Stimulated activated CD8-positive, alpha-beta memory T cell treated with anti-CD3 and anti-CD28 coated beads, Interleukin-15, amount 100 ng/mL, for 1 hour (primary cell): ENCODE results near the gene LOC128125822.
A peak's percentile ranks its signal among the peaks of the same experiment; 100 is the strongest.

Source experiments
- DNase-seq: peaks from one replicate; pipeline ENCODE4 v3.0.0-alpha.2; 2020; ENCODE audit warnings: low read depth

Gene LOC128125822

GRCh38 chr6:63556369-63556768 is 15.9 kb upstream of the LOC128125822 start:
- DNase-seq = no peak

- no peak for DNase-seq
These were observed 14.0 kb upstream of the LOC128125822 start for GRCh38 chr6:63558278-63558677.

- no peak for DNase-seq
These were observed 11.4 kb upstream of the LOC128125822 start for GRCh38 chr6:63560801-63561287.

DNA sequence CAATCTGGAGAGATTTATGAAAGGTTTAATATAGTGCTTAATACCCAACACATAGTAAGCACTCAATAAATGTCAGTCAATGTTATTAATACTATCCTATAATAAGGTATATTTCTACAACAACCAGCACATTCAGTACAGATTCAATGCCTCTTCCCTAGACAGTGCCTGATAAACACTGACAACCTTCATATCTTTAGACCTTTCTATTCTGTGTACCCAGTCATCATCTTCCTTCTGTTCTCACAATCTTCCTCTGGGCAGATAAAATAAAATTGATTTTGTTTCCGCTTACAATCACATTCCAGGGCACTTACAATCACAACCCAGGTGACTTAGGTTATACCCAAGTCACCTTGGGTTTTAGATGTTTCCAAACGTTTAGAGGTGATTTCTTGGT is 11.0 kb upstream of the LOC128125822 start:
- DNase-seq = no peak

GRCh38 chr6:63563235-63563634 is 9.0 kb upstream of the LOC128125822 start:
- no peak for DNase-seq

- no peak for DNase-seq
These were observed 7.1 kb upstream of the LOC128125822 start for GRCh38 chr6:63565058-63565726.

GRCh38 chr6:63565727-63566596 is 6.3 kb upstream of the LOC128125822 start:
- DNase-seq = no peak

- no peak for DNase-seq
These were observed 4.3 kb upstream of the LOC128125822 start for GRCh38 chr6:63567966-63568365.

DNA sequence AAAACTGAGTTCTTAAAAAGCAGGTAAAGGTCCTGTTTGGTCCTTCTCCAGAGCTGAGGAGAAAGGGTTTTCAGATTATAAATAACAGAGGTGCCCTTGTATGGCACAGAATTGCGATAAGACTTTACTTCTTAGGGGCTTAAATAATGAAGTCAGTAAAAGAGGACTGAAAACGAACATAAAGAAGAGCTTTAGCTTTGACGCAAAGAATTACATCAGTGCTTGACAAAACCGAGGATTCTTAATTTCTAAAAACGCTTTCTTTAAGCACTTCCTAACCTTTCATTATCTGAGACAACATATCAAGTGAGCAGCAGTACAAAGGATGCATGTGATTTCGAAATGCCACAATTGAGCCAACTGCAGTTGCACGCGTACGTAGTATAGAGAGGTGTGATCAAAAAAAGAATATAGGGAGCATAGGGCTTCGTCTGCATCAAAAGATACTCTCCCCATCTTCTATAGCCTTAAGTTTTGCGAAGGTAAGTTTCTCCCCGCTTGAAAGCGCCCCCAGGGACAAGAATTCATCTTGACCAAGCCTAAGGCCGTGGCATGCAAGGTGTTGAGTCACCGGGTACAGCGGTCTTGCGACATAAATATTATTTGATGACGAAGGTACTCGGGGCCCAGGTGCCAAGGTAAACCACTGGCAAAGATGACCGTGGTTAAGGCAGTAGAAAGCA is 778 bp upstream of the LOC128125822 start:
- DNase-seq = no peak

- DNase-seq = no peak
These were observed 431 bp downstream of the LOC128125822 start for GRCh38 chr6:63572747-63573075.

DNA sequence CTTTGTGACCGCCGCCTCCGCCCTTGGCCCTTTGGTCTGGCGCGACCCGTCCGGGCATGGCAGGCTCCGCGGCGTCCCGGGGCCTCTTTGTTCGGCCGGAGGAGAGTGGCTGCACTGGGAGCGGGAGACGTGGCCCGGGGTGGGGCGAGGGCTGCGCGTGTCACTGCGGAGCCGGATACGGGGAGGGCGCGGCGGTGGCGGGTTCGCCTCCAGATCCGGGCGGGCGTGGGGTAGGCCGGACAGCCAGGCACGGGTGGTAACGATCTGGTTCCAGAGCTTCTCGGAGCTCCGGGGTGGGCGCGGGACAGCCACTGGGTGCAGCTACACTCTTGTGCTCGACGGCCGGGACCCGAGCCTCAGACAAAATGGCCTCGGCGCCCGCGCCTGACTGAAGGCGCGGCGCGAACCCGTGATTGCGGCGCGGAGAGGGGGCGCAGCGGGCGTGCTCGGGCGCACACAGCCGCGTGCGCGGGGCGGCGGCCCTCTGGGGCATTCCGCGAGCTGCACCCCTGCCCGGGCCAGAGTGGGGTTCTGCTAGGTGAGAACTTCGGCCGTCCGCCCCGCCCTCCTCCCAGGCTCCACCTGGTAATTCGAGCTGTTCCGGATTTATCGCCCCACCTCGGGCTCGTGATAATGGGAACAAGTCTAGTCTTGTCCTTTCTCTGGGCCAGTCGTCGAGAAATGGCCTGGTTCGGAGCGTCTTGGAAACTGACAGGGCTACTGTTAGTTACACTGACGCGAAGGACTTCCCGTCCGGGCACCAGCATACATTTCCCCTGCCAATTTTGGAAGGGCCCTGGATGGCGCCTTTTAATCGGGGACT is 1.0 kb downstream of the LOC128125822 start:
- peak; percentile 32 for DNase-seq

- DNase-seq = peak; percentile 8
These were observed 1.7 kb downstream of the LOC128125822 start for GRCh38 chr6:63573899-63574553.

GRCh38 chr6:63574554-63574900 is 2.2 kb downstream of the LOC128125822 start:
- no peak for DNase-seq

DNA sequence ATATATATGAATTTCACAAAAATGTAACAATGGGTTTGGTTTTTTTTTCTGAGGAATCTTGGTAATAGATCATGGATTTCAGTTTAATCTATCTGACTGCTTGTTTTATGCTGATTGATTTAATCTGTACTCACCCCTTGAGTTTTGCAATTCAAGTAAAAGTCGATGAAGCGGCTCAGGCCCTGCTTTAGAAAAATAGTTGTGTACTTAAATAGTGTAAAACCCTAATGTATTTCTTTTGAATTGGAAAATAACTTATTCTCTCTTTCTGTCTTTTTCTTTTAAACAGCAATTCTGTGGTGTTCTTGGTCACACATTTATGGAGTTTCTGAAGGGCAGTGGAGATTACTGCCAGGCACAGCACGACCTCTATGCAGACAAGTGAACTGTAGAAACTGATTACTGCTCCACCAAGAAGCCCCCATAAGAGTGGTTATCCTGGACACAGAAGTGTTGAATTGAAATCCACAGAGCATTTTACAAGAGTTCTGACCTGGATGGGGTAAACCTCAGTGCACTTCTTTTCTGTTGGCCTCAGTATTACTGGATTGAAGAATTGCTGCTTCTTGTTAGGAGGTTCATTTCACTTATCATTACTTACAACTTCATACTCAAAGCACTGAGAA is 4.0 kb downstream of the LOC128125822 start:
- no peak for DNase-seq

DNA sequence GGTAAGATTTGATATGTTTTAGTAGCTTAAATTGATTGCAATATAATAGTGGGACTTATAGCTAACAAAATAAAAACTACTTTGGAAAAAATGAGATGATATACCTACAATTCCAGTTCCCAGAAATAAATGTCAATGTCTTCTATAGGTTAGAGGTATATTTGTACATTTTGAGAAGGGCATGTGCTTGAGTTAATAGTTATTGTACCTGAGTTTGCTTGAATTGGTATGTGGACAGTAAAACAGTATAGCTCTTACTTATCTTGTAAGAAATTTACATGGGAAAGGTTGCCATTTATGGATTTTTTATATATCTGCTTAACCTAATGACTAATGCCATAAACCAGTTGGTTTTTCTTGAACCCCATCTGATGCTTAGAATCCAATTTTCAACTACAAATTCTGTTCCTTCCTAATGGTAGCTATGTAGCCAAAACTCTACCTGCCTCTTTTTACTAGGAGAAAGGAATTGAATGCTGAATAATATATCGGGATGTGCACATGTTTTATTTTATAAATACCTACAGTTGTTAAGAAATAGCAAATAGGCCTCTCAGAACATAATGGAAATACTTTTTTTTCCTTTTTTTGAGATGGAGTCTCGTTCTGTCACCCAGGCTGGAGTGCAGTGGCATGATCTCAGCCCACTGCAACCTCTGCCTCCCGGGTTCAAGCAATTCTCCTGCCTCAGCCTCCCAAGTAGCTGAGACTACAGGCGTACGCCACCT is 4.9 kb downstream of the LOC128125822 start:
- no peak for DNase-seq

DNA sequence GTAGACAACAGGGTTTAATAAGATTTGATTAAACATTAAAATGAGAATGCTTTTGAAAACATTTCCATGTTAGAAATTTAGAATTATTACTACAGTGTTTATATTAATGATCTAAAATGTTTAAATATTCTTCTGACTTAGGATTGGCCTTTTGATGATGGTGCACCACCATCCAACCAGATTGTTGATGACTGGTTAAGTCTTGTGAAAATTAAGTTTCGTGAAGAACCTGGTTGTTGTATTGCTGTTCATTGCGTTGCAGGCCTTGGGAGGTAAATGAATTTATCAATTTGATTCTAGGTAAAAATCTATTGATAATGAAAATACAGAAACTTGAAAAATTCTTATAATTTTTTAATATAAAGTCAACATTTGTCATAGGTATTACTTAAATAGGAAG is 6.5 kb downstream of the LOC128125822 start:
- no peak for DNase-seq

GRCh38 chr6:63579937-63580703 is 7.8 kb downstream of the LOC128125822 start:
- DNase-seq = no peak

DNA sequence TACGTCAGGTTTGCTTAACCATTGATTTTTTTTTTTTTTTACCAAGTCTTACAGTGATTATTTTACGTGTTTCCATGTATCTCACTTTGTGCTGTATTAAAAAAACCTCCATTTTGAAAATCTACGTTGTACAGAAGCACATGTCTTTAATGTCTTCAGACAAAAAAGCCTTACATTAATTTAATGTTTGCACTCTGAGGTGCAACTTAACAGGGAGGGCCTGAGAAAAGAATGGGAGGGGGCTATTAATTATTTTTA is 8.4 kb downstream of the LOC128125822 start:
- no peak for DNase-seq

- DNase-seq = no peak
These were observed 9.2 kb downstream of the LOC128125822 start for GRCh38 chr6:63581355-63582013.
